ENCODE measurements around the gene CD3E. TPM values are rescaled to one million over a fixed set of nuclear protein-coding genes. Genes with fewer than 3 reads are reported as not detected.

Gene CD3E
- total and polyA plus RNA-seq, 2 donors from 2014 or later = 2.2 to 14.3 TPM

- DNase-seq (no peak), FAIRE-seq (no peak)
- H3K27me3 ChIP-seq (ENCODE audit: control insufficient read depth, insufficient read depth, low read length) = no peaks in the 10 kb centered on the region
- no peak overlapping the region for H3K27ac ChIP-seq (ENCODE audit: low read depth in 2 of 2, low read length in 2 of 2)
- no peaks in the 10 kb centered on the region for H3K9me3 ChIP-seq (ENCODE audit: control insufficient read depth in 2 of 3, insufficient read depth in 1 of 3, low read length in 3 of 3)
- no peak for TF ChIP-seq CTCF (IDR thresholded peaks at IDR 0.05; ENCODE audit: borderline replicate concordance, extremely low read depth, insufficient read depth)
- H3K36me3 ChIP-seq (ENCODE audit: control insufficient read depth in 2 of 3, insufficient read depth in 3 of 3, low read length in 3 of 3) = no peaks in the 10 kb centered on the region
- no peak overlapping the region for H3K9ac ChIP-seq (ENCODE audit: low read length in 3 of 3)
- no peak overlapping the region for H3K4me3 ChIP-seq (ENCODE audit: low read length in 3 of 3)
- H3K4me1 ChIP-seq (ENCODE audit: control insufficient read depth in 2 of 3, insufficient read depth in 2 of 3, low read depth in 1 of 3, low read length in 3 of 3) = no peaks in the 10 kb centered on the region
- intact Hi-C loops (cut with DNase I) = no loop called here
Observed at GRCh38 chr11:118343248-118343647, 38.7 kb downstream of the CD3E start.

GRCh38 chr11:118343981-118344515 is 39.5 kb downstream of the CD3E start, which contains the start of gene CD3G:
Gene CD3G (plus strand): TSS chr11:118344344. CDS start chr11:118344424, 80 bp downstream.
- no peak within 1 kb of the TSS for H3K4me3 ChIP-seq (ENCODE audit: low read length in 3 of 3)

GRCh38 chr11:118349475-118349874 is 44.9 kb downstream of the CD3E start:
- H3K9ac ChIP-seq (ENCODE audit: low read length in 3 of 3) = no peak overlapping the region
- no peaks in the 10 kb centered on the region for H3K36me3 ChIP-seq (ENCODE audit: control insufficient read depth in 2 of 3, insufficient read depth in 3 of 3, low read length in 3 of 3)
- DNase-seq = no peak
- H3K9me3 ChIP-seq (ENCODE audit: control insufficient read depth in 2 of 3, insufficient read depth in 1 of 3, low read length in 3 of 3) = no peaks in the 10 kb centered on the region
- TF ChIP-seq CTCF (IDR thresholded peaks at IDR 0.05; ENCODE audit: borderline replicate concordance, extremely low read depth, insufficient read depth) = no peak
- H3K4me3 ChIP-seq (ENCODE audit: low read length in 3 of 3) = no peak overlapping the region
- no peak for FAIRE-seq
- no peaks in the 10 kb centered on the region for H3K4me1 ChIP-seq (ENCODE audit: control insufficient read depth in 2 of 3, insufficient read depth in 2 of 3, low read depth in 1 of 3, low read length in 3 of 3)
- no peaks in the 10 kb centered on the region for H3K27me3 ChIP-seq (ENCODE audit: control insufficient read depth, insufficient read depth, low read length)
- no peak overlapping the region for H3K27ac ChIP-seq (ENCODE audit: low read depth in 2 of 2, low read length in 2 of 2)
- intact Hi-C loops (cut with DNase I) = no loop called here

More at GRCh38 chr11:118343981-118344515, 39.5 kb downstream of the CD3E start, which contains the start of gene CD3G:
- Histone ChIP-seq H3K27me3 (ENCODE audit: control insufficient read depth, insufficient read depth, low read length) (no peaks in the 10 kb centered on the region), H3K9ac (ENCODE audit: low read length in 3 of 3) (no peak within 1 kb of the TSS), H3K4me1 (ENCODE audit: control insufficient read depth in 2 of 3, insufficient read depth in 2 of 3, low read depth in 1 of 3, low read length in 3 of 3) (no peaks in the 10 kb centered on the region), H3K36me3 (ENCODE audit: control insufficient read depth in 2 of 3, insufficient read depth in 3 of 3, low read length in 3 of 3) (no peaks in the 10 kb centered on the region), H3K27ac (ENCODE audit: low read depth in 2 of 2, low read length in 2 of 2) (no peak within 1 kb of the TSS), H3K9me3 (ENCODE audit: control insufficient read depth in 2 of 3, insufficient read depth in 1 of 3, low read length in 3 of 3) (no peaks in the 10 kb centered on the region)
- FAIRE-seq = no peak
- intact Hi-C loops (cut with DNase I) = no loop called here
- no peak for TF ChIP-seq CTCF (IDR thresholded peaks at IDR 0.05; ENCODE audit: borderline replicate concordance, extremely low read depth, insufficient read depth)
- DNase-seq = peak in 1 of 5 donors; percentile 65
